Neural progenitor cell (in vitro differentiated cells): ENCODE measurements around the gene FAM89B. TPM values are rescaled to one million over a fixed set of nuclear protein-coding genes. Genes with fewer than 3 reads are reported as not detected.

ENCODE experiments used
- DNase-seq: peaks from one replicate; pipeline ENCODE4 v3.0.0-alpha.2; 2016; ENCODE audit warnings: low spot score
- H2AFZ ChIP-seq: fragments of 200-600 bp; sonication (generic); replicated peaks from 2 replicates; pipeline ENCODE4 v1.6.1; 2016; ENCODE audit warnings: antibody characterized with exemption
- H3F3A ChIP-seq: fragments of 200-600 bp; sonication (generic); 2 replicates; pipeline ENCODE4 v1.6.1; 2016; ENCODE audit warnings: antibody characterized with exemption, low read depth
- H3K27ac ChIP-seq: fragments of 200-600 bp; sonication (generic); 2 replicates; pipeline ENCODE4 v1.5.1; 2016; ENCODE audit warnings: mild to moderate bottlenecking
- H3K27me3 ChIP-seq: fragments of 200-600 bp; sonication (generic); 2 replicates; pipeline ENCODE4 v1.6.1; 2016; ENCODE audit warnings: mild to moderate bottlenecking, moderate library complexity
- H3K36me3 ChIP-seq: fragments of 200-600 bp; sonication (generic); 2 replicates; pipeline ENCODE4 v1.5.1; 2016
- H3K4me1 ChIP-seq: fragments of 200-600 bp; sonication (generic); 2 replicates; pipeline ENCODE4 v1.6.1; 2016; ENCODE audit warnings: mixed run types
- H3K4me2 ChIP-seq: fragments of 200-600 bp; sonication (generic); 2 replicates; pipeline ENCODE4 v1.6.1; 2016
- H3K4me3 ChIP-seq: fragments of 200-600 bp; sonication (generic); 2 replicates; pipeline ENCODE4 v1.5.1; 2016
- H3K79me2 ChIP-seq: fragments of 200-600 bp; sonication (generic); 2 replicates; pipeline ENCODE4 v1.6.1; 2016; ENCODE audit warnings: low read depth
- H3K9ac ChIP-seq: fragments of 200-600 bp; sonication (generic); 2 replicates; pipeline ENCODE4 v1.6.1; 2016
- H3K9me3 ChIP-seq: fragments of 200-600 bp; sonication (generic); 2 replicates; pipeline ENCODE4 v1.5.1; 2016; ENCODE audit warnings: low read depth
- H4K20me1 ChIP-seq: fragments of 200-600 bp; sonication (generic); 2 replicates; pipeline ENCODE4 v1.6.1; 2016; ENCODE audit warnings: low read depth
- H3K27ac Mint-ChIP-seq: 3 replicates; pipeline ENCODE4 v1.8.0; 2021; ENCODE audit warnings: mixed read lengths
- H3K27me3 Mint-ChIP-seq: 2 replicates; pipeline ENCODE4 v1.8.0; 2022; ENCODE audit warnings: low read depth, mild to moderate bottlenecking, inconsistent platforms, moderate library complexity, mixed read lengths; ENCODE audit not compliant: insufficient read depth
- H3K36me3 Mint-ChIP-seq: 3 replicates; pipeline ENCODE4 v1.8.0; 2021; ENCODE audit warnings: mixed read lengths
- H3K4me1 Mint-ChIP-seq: 3 replicates; pipeline ENCODE4 v1.8.0; 2021; ENCODE audit warnings: mixed read lengths
- H3K4me3 Mint-ChIP-seq: 3 replicates; pipeline ENCODE4 v1.8.0; 2021; ENCODE audit warnings: mild to moderate bottlenecking, moderate library complexity, mixed read lengths
- H3K9me3 Mint-ChIP-seq: 3 replicates; pipeline ENCODE4 v1.8.0; 2020; ENCODE audit warnings: mixed read lengths
- EZH2 ChIP-seq: fragments of 200-600 bp; sonication (generic); IDR thresholded peaks from 2 replicates; pipeline ENCODE4 v1.6.1; 2017; ENCODE audit warnings: antibody characterized with exemption, mild to moderate bottlenecking, moderate library complexity
- EZH2phosphoT487 ChIP-seq: fragments of 200-600 bp; sonication (generic); IDR thresholded peaks from 2 replicates; pipeline ENCODE4 v1.6.1; 2017; ENCODE audit warnings: antibody characterized with exemption
- total RNA-seq: library from RNA; depleted of rRNA; stranded (reverse); fragments of >200 nt; gene quantifications from 2 replicates; pipeline ENCODE4 v1.2.3, GENCODE V29; 2015; ENCODE audit warnings: low replicate concordance
- TF ChIP-seq, protein P1 (sequence below): fragments of 200-600 bp; sonication (generic); IDR thresholded peaks from 2 replicates; pipeline ENCODE4 v1.5.1; 2017; ENCODE audit warnings: antibody characterized with exemption, mild to moderate bottlenecking

FAM89B gene
- total RNA-seq, 1 donor from 2014 or later = 11.7 TPM

DNA sequence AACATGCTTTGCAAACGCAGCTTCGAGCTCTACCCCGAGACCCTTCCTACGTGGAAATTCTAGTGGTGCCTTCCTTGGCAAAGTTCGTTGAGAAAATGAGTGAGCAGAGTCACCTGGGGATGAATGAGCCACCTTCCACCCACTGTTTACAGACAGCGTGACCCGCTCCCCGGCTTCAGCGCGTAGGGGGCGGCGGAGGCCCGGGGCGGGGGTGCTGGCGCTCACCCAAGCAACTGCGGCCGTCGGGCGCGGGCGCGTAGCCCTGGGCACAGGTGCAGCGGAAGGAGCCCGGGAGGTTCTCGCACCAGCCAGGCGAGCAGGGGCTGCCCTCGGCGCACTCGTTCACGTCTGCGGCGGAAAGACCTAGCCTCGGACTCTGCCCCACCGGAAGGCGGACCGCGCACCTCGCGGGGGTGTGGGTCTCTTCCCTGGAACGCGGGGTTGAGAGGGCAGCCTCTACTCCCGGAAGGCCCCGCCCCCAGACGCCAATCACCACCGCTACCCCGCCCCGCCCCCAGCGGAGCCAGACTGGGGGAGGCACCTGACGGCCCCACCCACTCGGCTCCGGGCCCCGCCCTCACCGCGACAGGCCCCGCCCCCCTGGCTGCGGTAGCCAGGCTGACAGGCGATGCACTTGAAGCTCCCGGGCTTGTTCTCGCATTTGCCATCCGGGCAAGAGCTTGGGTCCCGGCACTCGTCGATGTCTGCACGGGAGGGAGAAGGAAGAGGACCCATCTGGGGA lies 25.9 kb upstream of the FAM89B start:
- peak overlapping the region; percentile 74 for H3K4me3 Mint-ChIP-seq

DNA sequence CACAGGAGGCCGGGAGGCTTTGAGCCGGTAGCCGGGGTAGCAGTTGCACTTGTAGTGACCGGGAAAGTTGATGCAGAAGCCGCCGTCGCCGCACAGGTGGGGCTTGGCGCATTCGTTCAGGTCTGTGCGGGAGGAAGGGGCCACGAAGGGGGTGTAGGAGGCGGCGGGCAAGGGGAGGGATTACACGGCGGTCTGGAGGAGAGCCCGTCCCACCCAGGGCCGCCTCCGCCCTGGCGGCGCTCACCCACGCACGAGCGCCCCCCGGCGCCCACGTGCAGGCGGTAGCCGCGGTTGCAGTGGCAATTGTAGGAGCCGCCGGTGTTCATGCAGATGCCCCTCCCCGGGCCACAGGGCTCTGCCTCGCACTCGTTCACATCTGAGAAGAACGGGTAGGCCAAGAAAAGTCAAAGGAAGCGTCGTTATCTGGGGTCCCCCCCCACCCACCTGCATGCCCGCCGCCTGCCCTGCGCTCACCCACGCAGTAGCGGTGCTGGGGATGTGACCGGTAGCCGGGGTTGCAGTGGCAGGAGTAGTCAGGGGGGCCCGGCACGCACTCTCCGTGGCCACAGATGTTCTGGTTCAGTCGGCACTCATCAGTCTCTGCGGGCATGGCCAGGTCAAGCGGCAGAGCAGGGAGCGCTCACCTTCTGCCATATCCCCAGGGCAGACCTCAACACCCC lies 24.8 kb upstream of the FAM89B start:
- H3K4me1 Mint-ChIP-seq = peaks cover 35% of the 10 kb centered on the region
- Histone ChIP-seq H3F3A (peaks cover 29% of the 10 kb centered on the region), H3K9ac (no peak overlapping the region), H3K27ac (no peak overlapping the region), H3K27me3 (peaks cover 98% of the 10 kb centered on the region), H3K79me2 (no peaks in the 10 kb centered on the region), H3K9me3 (no peaks in the 10 kb centered on the region), H2AFZ (no peak overlapping the region), H4K20me1 (peaks cover 35% of the 10 kb centered on the region), H3K36me3 (no peaks in the 10 kb centered on the region), H3K4me1 (peaks cover 4% of the 10 kb centered on the region), H3K4me3 (no peak overlapping the region), H3K4me2 (no peak overlapping the region)
- H3K4me3 Mint-ChIP-seq = peak overlapping the region; percentile 61
- peaks cover 32% of the 10 kb centered on the region for H3K27me3 Mint-ChIP-seq
- no peak overlapping the region for H3K27ac Mint-ChIP-seq
- DNase-seq = no peak
- H3K9me3 Mint-ChIP-seq = no peaks in the 10 kb centered on the region
- TF ChIP-seq EZH2phosphoT487 (peak; percentile 36), EZH2 (peak; percentile 67)
- TF ChIP-seq, protein P1, sequence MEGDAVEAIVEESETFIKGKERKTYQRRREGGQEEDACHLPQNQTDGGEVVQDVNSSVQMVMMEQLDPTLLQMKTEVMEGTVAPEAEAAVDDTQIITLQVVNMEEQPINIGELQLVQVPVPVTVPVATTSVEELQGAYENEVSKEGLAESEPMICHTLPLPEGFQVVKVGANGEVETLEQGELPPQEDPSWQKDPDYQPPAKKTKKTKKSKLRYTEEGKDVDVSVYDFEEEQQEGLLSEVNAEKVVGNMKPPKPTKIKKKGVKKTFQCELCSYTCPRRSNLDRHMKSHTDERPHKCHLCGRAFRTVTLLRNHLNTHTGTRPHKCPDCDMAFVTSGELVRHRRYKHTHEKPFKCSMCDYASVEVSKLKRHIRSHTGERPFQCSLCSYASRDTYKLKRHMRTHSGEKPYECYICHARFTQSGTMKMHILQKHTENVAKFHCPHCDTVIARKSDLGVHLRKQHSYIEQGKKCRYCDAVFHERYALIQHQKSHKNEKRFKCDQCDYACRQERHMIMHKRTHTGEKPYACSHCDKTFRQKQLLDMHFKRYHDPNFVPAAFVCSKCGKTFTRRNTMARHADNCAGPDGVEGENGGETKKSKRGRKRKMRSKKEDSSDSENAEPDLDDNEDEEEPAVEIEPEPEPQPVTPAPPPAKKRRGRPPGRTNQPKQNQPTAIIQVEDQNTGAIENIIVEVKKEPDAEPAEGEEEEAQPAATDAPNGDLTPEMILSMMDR = peak; percentile 45
- H3K36me3 Mint-ChIP-seq = peaks cover 9% of the 10 kb centered on the region

More for the DNA sequence above, 25.9 kb upstream of the FAM89B start:
- no peak overlapping the region for H3K27ac ChIP-seq
- no peak overlapping the region for H3K9ac ChIP-seq
- Mint-ChIP-seq H3K4me1 (peaks cover 28% of the 10 kb centered on the region), H3K9me3 (no peaks in the 10 kb centered on the region), H3K36me3 (peaks cover 5% of the 10 kb centered on the region), H3K27me3 (peaks cover 29% of the 10 kb centered on the region), H3K27ac (no peak overlapping the region)
- no peaks in the 10 kb centered on the region for H3K36me3 ChIP-seq
- H3K79me2 ChIP-seq = no peaks in the 10 kb centered on the region
- no peaks in the 10 kb centered on the region for H3K9me3 ChIP-seq
- H3F3A ChIP-seq = peaks cover 17% of the 10 kb centered on the region
- peak overlapping the region; percentile 43 for H2AFZ ChIP-seq
- peaks cover 26% of the 10 kb centered on the region for H4K20me1 ChIP-seq
- peaks cover 4% of the 10 kb centered on the region for H3K4me1 ChIP-seq
- H3K4me3 ChIP-seq = peak overlapping the region; percentile 44
- H3K27me3 ChIP-seq = peaks cover 97% of the 10 kb centered on the region
- TF ChIP-seq EZH2phosphoT487 (peak; percentile 52), EZH2 (peak; percentile 61)
- TF ChIP-seq, protein P1 = no peak
- peak overlapping the region; percentile 81 for H3K4me2 ChIP-seq
- DNase-seq = peak; percentile 94

DNA sequence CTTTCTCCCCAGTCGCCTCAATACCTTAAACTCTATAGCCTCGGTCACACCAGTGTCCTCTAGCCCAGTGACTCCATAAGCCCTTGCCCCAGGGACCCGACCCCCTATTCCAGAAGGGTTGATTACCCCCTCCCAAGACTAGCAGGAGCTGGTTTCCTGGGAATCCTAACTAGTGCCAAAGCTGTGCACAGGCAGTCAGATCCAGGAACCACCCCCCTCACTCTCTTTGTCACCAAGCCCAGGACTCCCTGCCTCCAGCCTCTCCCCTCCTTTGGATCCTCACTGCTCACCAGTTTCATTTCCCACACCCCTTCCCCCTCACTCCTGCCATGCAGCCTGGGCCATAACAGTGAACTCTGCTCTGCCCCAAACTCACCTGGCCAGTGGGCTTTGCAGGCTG lies 23.9 kb upstream of the FAM89B start:
- Histone ChIP-seq H3K36me3 (no peaks in the 10 kb centered on the region), H3K4me3 (no peak overlapping the region), H3K4me1 (peaks cover 10% of the 10 kb centered on the region), H4K20me1 (peaks cover 39% of the 10 kb centered on the region), H3K79me2 (no peaks in the 10 kb centered on the region), H3K4me2 (no peak overlapping the region), H3F3A (peaks cover 36% of the 10 kb centered on the region), H3K27me3 (peaks cover 98% of the 10 kb centered on the region), H3K9ac (no peak overlapping the region), H3K27ac (no peak overlapping the region), H2AFZ (no peak overlapping the region), H3K9me3 (no peaks in the 10 kb centered on the region)
- Mint-ChIP-seq H3K27ac (no peak overlapping the region), H3K4me3 (peak overlapping the region; percentile 61), H3K9me3 (no peaks in the 10 kb centered on the region), H3K36me3 (peaks cover 9% of the 10 kb centered on the region), H3K27me3 (peaks cover 32% of the 10 kb centered on the region), H3K4me1 (peaks cover 36% of the 10 kb centered on the region)
- no peak for DNase-seq
- TF ChIP-seq EZH2phosphoT487 (no peak), EZH2 (no peak)
- TF ChIP-seq, protein P1 = no peak
